HG03520 (cell line): Measurements from ENCODE around the gene CD82.

Experiments
- ATAC-seq: cut with Tn5 transposase; IDR thresholded peaks from one replicate; pipeline ENCODE4 v1.9.1; 2021; ENCODE audit warnings: mild to moderate bottlenecking, moderate library complexity; ENCODE audit not compliant: unreplicated experiment

CD82 gene

GRCh38 chr11:44565211-44565952 lies at the start of gene CD82:
Gene CD82, plus strand, starts transcription at chr11:44565663. Its CDS starts 29,000 bp downstream, at chr11:44594663.
- ATAC-seq: peak; percentile 77

- no peak for ATAC-seq
Measured at GRCh38 chr11:44516688-44517507, 48.6 kb upstream of the CD82 start.

- no peak for ATAC-seq
Measured at GRCh38 chr11:44517541-44517940, 47.9 kb upstream of the CD82 start.

- no peak for ATAC-seq
Measured at GRCh38 chr11:44518968-44519550, 46.4 kb upstream of the CD82 start.

- ATAC-seq: no peak
Measured at GRCh38 chr11:44519989-44520737, 45.3 kb upstream of the CD82 start.

GRCh38 chr11:44521148-44521547 lies 44.3 kb upstream of the CD82 start:
- ATAC-seq: no peak

- ATAC-seq: no peak
Measured at GRCh38 chr11:44522294-44522693, 43.2 kb upstream of the CD82 start.

GRCh38 chr11:44524346-44524745 lies 41.1 kb upstream of the CD82 start:
- no peak for ATAC-seq

- no peak for ATAC-seq
Measured at GRCh38 chr11:44524751-44525201, 40.7 kb upstream of the CD82 start.

GRCh38 chr11:44525473-44526252 lies 39.8 kb upstream of the CD82 start:
- ATAC-seq: no peak

- ATAC-seq: no peak
Measured at GRCh38 chr11:44526438-44526837, 39.0 kb upstream of the CD82 start.

- no peak for ATAC-seq
Measured at GRCh38 chr11:44527476-44527875, 38.0 kb upstream of the CD82 start.

- no peak for ATAC-seq
Measured at GRCh38 chr11:44528103-44528502, 37.4 kb upstream of the CD82 start.

GRCh38 chr11:44528581-44528980 lies 36.9 kb upstream of the CD82 start:
- ATAC-seq: no peak

- ATAC-seq: no peak
Measured at GRCh38 chr11:44529895-44530412, 35.5 kb upstream of the CD82 start.

GRCh38 chr11:44530413-44531115 lies 34.9 kb upstream of the CD82 start:
- ATAC-seq: no peak

- ATAC-seq: no peak
Measured at GRCh38 chr11:44531116-44531504, 34.4 kb upstream of the CD82 start.

- no peak for ATAC-seq
Measured at GRCh38 chr11:44531636-44532035, 33.8 kb upstream of the CD82 start.

- ATAC-seq: no peak
Measured at GRCh38 chr11:44532809-44533208, 32.7 kb upstream of the CD82 start.
